Right hindlimb (tissue), 1 donor: ENCODE results near the gene ATXN10.

Experiments
- DNase-seq: peaks from one replicate; pipeline ENCODE4 v3.0.0-alpha.2; 2018

Gene ATXN10

GRCh38 chr22:45833613-45834012, 162.0 kb downstream of the ATXN10 start:
- DNase-seq = no peak

GRCh38 chr22:45834241-45834640, 162.6 kb downstream of the ATXN10 start:
- no peak for DNase-seq

DNA sequence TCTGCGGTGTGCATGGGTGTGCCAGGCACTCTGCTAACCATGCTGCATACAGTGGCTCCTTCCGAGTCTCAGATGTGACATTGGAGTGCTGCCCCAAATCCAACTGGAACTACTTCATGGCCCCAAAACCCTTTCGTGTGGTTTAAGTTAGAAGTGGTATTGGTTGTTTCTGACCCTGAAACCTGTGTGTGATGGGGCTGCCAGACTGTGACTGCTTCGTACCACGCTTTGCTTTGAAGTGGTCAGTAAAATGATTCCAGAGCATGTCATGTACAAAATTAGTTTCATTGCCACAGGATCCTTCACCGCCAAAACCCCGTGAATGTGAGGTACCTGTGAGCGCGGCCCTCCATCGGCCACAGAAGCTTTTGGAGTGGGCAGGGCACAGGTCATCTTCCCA, 163.2 kb downstream of the ATXN10 start:
- no peak for DNase-seq

- DNase-seq = no peak
These were observed 165.0 kb downstream of the ATXN10 start for GRCh38 chr22:45836418-45837169.

DNA sequence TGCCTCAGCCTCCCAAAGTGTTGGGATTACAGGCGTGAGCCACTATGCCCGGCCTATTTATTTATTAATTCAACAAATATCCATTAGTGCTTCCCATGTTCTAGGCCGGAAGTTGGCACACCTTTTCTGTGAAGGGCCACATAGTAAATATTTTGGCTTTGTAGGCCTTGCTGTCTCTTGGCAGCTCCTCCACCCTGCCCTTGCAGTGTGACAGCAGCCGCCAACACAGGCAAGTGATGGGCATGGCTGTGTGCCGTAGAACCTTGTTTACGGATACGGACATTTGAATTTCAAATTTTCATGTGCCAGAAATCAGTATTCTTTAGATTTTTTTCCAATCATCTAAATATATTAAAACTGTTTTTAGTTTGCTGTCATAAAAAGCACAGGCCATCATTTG, 165.9 kb downstream of the ATXN10 start:
- DNase-seq = no peak

- no peak for DNase-seq
These were observed 166.8 kb downstream of the ATXN10 start for GRCh38 chr22:45838305-45838887.

GRCh38 chr22:45840483-45840882, 168.8 kb downstream of the ATXN10 start:
- DNase-seq = no peak

DNA sequence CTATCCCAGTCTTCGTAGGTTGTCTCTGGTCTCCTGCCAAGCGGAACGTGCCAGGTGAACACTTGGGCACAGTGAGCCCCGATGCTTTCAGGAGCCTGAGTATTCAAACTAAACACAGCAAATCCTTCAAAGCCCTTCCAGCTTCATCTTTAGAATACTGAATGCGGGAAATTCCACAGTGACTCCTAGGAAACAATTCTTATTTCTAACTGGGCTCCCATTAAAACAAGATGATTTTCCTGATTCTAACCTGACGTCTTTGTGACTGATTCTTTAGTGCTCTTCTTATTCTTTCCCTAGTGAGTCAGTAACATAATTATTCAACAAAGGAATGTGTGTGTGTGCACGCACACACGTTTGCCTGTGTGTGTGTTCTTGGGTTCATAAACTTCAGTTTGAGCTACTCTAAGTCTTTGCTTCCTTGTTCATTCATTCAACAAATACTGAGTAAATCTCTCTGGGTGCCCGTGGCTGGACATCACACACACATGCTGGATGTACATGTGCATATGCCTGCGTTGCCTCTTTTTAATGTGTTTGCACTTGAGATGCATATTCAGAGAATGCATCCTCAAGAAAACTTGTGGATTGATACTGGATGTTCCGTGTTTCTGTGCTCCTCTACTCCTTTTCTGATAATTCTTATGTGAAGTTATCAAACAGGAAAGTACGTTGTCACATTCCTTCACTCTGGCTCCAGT, 170.8 kb downstream of the ATXN10 start:
- no peak for DNase-seq

- DNase-seq = no peak
These were observed 171.4 kb downstream of the ATXN10 start for GRCh38 chr22:45843031-45843430.

DNA sequence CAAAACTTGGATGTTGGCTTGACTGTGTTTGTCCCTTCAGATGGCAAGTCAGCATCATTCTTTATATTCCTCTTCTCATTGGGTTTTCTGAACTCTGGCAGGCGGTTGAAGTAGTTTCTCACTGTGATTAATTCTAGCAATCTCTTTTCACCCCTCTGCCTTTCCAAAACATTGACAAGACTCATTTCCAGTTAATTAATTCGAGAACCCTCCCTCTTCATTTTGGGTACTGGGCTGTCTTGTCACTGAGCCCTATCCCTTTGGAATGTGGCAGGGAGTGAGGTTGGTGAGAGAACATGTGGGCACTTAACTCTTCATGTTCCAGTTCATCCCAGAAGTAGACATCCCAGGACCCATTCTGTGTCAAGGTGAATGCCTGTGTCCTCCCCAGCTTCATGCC, 172.4 kb downstream of the ATXN10 start:
- DNase-seq = no peak

- no peak for DNase-seq
These were observed 173.4 kb downstream of the ATXN10 start for GRCh38 chr22:45845076-45845487.

GRCh38 chr22:45846952-45847351, 175.3 kb downstream of the ATXN10 start:
- no peak for DNase-seq

GRCh38 chr22:45848904-45849303, 177.3 kb downstream of the ATXN10 start:
- no peak for DNase-seq

DNA sequence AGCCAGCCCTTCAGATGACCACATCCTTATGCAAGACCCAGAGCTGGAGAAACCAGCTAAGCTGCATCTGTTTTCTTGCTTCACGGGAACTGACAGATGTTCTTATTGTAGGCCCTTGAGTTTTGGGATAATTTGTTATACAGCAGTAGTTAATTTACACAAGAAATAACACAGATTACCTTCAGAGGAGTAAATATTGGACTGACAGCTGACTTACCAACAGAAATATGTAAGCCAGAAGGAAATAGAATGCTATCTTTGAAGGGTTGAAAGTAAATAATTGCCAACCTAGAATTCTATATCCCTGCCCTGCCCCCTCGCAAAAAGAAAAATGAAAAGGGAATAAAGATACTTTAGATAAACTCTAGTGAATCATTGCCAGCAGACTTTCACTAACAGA, 181.2 kb downstream of the ATXN10 start:
- DNase-seq = no peak

GRCh38 chr22:45855961-45856360, 184.3 kb downstream of the ATXN10 start:
- no peak for DNase-seq

DNA sequence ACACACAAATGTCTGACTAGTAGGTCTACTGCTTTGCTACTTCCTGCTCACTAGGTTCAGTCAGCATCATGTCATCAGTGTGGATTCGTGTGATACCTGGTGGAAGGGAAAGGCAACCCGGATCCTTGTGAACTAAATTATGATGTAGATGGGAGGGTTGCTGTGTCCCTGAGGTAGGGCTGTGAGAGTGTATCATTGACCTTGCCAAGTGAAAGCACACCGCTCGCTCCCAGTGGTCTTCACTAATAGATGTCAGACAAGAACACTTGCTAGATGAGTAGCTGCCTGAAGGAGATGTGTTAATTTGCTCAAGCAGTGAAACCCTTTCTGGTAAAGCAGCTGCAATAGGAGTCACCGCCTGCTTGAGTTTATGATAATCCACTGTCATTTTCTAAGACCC, 185.9 kb downstream of the ATXN10 start:
- DNase-seq = no peak

DNA sequence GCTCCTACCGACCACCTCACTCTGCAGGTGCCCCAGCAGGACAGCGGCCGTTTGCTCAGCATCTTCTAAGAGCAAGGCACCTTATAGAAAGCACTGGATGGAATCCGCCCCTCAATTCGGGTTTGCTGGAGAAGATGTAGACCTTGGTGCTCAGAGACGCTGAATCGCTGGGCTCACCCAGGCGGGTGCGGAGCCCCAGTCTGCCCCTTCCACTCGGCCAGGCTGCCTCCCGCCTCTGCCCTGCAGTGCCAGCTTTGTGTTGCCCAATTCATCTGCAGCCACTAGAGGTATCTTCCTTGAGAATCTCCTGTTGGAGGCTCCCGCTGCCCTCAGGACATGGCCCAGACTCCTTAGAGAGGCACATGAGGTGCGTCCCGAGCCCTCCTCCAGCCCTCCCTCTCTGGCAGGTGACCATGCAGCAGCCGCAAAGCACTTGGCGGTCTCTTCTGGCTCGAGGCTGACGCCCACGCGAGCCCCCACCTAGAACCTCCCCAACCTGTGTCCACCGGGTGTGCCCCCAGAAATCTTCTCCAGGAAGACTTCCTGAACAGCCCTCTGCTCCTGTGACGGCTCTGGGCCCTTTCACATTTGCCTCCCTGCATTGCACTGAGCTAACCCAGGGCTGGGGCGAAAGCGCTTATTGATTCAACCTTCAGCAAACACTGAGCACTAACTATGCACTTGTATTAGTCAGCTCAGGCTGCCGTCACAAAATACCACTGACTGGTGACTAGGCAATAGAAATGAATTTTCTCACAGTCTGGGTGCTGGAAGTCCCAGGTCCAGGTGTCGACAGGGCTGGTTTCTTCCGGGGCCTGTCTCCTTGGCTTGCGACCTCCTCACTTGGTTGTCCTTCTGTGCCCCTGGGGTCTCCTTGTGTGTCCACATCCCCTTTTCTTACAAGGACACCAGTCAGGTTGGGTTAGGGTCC, 187.9 kb downstream of the ATXN10 start:
- no peak for DNase-seq

DNA sequence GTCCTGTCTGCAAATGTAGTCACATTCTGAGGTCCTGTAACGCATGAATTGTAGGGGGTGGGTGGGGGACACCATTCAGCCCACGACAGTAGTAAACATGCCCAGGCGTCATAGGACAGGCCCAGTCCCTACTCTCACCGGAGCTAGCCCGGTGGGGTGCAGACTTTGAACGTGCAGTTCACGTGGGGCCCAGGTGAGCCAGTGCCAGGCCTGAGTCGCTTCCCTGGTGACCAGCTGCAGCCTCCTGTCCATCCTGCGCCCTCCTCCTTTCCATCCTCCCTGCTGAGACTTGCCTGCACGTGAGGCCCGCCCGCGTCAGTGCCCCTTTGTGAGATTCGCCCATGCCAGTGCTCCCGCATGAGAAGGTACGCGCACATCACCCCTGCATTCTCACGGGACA, 188.6 kb downstream of the ATXN10 start:
- no peak for DNase-seq

DNA sequence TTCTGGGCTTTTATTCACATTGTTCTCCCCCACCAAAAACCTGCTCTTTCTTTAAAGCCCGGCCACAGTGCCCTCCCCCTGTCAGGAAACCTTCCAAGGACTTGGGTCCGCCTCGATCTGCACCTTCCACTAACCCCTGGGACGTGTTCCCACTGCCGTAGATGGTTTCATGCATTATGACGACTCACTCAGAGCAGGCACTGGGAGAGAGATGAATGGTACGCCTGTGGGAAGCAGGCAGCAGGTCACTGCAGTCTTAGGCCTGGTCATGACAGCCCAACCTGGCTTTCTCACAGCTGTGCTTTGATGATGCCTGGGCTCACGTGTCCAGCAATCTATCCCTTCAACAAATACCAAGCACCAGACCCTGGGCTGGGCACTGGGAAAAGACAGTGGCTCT, 189.6 kb downstream of the ATXN10 start:
- DNase-seq = no peak

DNA sequence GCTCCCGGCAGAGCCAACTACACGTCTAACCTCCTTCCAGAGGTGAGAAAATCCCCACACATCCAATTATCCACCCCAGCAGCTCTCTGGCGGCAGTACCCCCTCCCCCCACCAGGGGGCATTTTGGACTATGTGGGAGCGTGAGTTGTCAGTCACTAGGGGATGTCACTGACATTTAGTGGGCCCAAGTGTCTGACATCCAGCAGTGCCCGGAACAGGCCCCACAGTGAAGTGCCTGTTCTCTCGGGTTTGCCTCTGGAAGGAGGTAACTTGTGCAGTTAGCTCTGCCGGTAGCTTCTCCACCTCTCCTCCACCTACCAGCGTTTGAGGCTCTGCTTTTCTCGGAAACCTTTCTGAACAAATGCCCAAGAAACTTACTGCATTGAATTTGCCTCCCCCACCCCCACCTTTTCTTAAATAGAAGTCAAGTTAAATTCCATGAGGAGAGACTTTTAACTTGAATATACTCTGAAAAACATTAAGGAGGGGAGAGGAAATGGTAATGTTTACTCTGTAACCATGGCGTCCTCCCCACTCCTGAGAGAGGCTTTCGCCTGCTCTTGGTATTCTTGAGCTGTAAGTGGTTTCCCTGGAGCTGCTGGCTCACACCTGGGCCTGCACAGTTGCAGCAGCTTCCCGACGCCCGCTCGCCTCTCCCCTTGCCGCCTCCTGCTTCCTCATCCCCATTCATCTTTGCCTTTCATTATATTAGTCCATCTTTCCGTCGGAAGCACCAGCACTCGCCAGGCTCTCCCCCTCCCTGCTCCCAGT, 192.5 kb downstream of the ATXN10 start:
- DNase-seq = peak; percentile 84

- no peak for DNase-seq
These were observed 193.4 kb downstream of the ATXN10 start for GRCh38 chr22:45864959-45865476.

DNA sequence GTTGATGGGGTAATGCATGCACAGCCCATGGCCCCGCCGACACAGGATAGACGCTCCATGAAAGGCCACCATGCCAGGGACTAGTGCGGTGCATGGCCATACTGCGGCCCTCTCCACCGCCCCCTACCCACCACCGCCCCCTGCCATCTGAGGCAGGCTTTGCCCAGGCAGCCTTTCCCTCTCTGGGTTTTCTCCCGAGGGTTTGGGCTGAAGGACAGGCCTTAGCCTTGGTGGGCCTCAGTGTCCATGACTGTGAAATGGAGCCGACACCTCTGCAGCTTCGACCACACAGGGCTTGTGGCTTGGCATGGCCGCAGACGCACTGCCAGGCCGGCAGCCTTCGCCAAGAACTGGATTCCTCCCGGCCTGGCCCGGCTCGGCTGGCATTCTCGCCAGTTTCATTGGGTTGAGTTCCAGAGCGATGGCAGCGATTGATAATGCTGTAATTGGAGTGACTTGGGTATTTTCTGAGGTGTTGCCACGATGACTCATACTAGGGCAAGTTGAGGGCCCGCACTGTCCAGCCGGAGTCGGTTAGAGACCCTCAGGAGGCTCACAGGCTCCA, 194.0 kb downstream of the ATXN10 start:
- DNase-seq = no peak
